Activated T-helper 1 cell treated with anti-CD3 and anti-CD28 coated beads, Interleukin-12 subunit alpha, Interleukin-12 subunit beta, Interleukin-2, Interleukin-4 antibody, amounts not matched to agents 30 ng/mL and 10 ng/mL and 1 ng/mL, durations not matched to agents 14 hours and 24 hours and 36 hours (primary cell): ENCODE measurements around the gene POFUT2. TPM values are rescaled to one million over a fixed set of nuclear protein-coding genes. Genes with fewer than 3 reads are reported as not detected.
A peak's percentile ranks its signal among the peaks of the same experiment; 100 is the strongest.

Experiments
- DNase-seq: peaks from one replicate; pipeline ENCODE4 v3.0.0; 2021; ENCODE audit warnings: low spot score
- H3K27ac Mint-ChIP-seq: one replicate; pipeline ENCODE4 v1.8.0; 2021; ENCODE audit warnings: mild to moderate bottlenecking, mixed read lengths
- H3K27me3 Mint-ChIP-seq: one replicate; pipeline ENCODE4 v1.8.0; 2022; ENCODE audit warnings: mild to moderate bottlenecking, moderate library complexity, mixed read lengths; ENCODE audit not compliant: insufficient read depth
- H3K36me3 Mint-ChIP-seq: one replicate; pipeline ENCODE4 v1.8.0; 2021; ENCODE audit warnings: low read depth, mixed read lengths
- H3K4me1 Mint-ChIP-seq: one replicate; pipeline ENCODE4 v1.8.0; 2021; ENCODE audit warnings: low read depth, mixed read lengths
- H3K4me3 Mint-ChIP-seq: one replicate; pipeline ENCODE4 v1.8.0; 2021; ENCODE audit warnings: mild to moderate bottlenecking, moderate library complexity, mixed read lengths
- H3K9me3 Mint-ChIP-seq: one replicate; pipeline ENCODE4 v1.8.0; 2021; ENCODE audit warnings: mixed read lengths
- intact Hi-C: fragments of 100-400 bp; cut with micrococcal nuclease; formaldehyde crosslinking; loops from one replicate; pipeline ENCODE4 v1.15.1; 2024
- total RNA-seq: library from RNA; stranded (reverse); gene quantifications from 2 replicates; pipeline ENCODE4 v1.2.3, GENCODE V29; 2022

Gene POFUT2
- total RNA-seq, 1 donor from 2014 or later: 14.3 TPM

- no peaks in the 10 kb centered on the region for H3K9me3 Mint-ChIP-seq
- H3K27me3 Mint-ChIP-seq: no peaks in the 10 kb centered on the region
- DNase-seq: no peak
- intact Hi-C loops: no loop called here
- no peak overlapping the region for H3K4me3 Mint-ChIP-seq
- peaks cover under 1% of the 10 kb centered on the region for H3K4me1 Mint-ChIP-seq
- H3K27ac Mint-ChIP-seq: no peak overlapping the region
- no peaks in the 10 kb centered on the region for H3K36me3 Mint-ChIP-seq
These were observed 16.2 kb upstream of the POFUT2 start for GRCh38 chr21:45303751-45304475.

- Mint-ChIP-seq H3K27ac (no peak overlapping the region), H3K9me3 (no peaks in the 10 kb centered on the region), H3K27me3 (peaks cover 2% of the 10 kb centered on the region), H3K36me3 (no peaks in the 10 kb centered on the region), H3K4me1 (no peaks in the 10 kb centered on the region), H3K4me3 (no peak overlapping the region)
- no peak for DNase-seq
- intact Hi-C loops: no loop called here
These were observed 15.5 kb upstream of the POFUT2 start for GRCh38 chr21:45303091-45303615.

GRCh38 chr21:45302082-45303061 is 14.7 kb upstream of the POFUT2 start:
- Mint-ChIP-seq H3K4me1 (no peaks in the 10 kb centered on the region), H3K36me3 (no peaks in the 10 kb centered on the region), H3K9me3 (no peaks in the 10 kb centered on the region), H3K27me3 (peaks cover 2% of the 10 kb centered on the region), H3K27ac (no peak overlapping the region), H3K4me3 (no peak overlapping the region)
- peak; percentile 39 for DNase-seq
- intact Hi-C loops: no loop called here

- intact Hi-C loops: no loop called here
- Mint-ChIP-seq H3K36me3 (no peaks in the 10 kb centered on the region), H3K27me3 (peaks cover 2% of the 10 kb centered on the region), H3K4me1 (no peaks in the 10 kb centered on the region), H3K4me3 (no peak overlapping the region), H3K9me3 (no peaks in the 10 kb centered on the region), H3K27ac (no peak overlapping the region)
- no peak for DNase-seq
These were observed 13.9 kb upstream of the POFUT2 start for GRCh38 chr21:45301521-45302081.

- Mint-ChIP-seq H3K27ac (no peak overlapping the region), H3K27me3 (peaks cover 2% of the 10 kb centered on the region), H3K36me3 (no peaks in the 10 kb centered on the region), H3K4me1 (no peaks in the 10 kb centered on the region), H3K9me3 (no peaks in the 10 kb centered on the region), H3K4me3 (no peak overlapping the region)
- intact Hi-C loops: no loop called here
- DNase-seq: no peak
These were observed 13.3 kb upstream of the POFUT2 start for GRCh38 chr21:45300786-45301520.

GRCh38 chr21:45299864-45300785 is 12.4 kb upstream of the POFUT2 start:
- H3K36me3 Mint-ChIP-seq: no peaks in the 10 kb centered on the region
- no peak for DNase-seq
- H3K4me3 Mint-ChIP-seq: no peak overlapping the region
- no peaks in the 10 kb centered on the region for H3K4me1 Mint-ChIP-seq
- intact Hi-C loops: no loop called here
- H3K27me3 Mint-ChIP-seq: peaks cover 2% of the 10 kb centered on the region
- no peaks in the 10 kb centered on the region for H3K9me3 Mint-ChIP-seq
- H3K27ac Mint-ChIP-seq: no peak overlapping the region

- Mint-ChIP-seq H3K9me3 (no peaks in the 10 kb centered on the region), H3K4me3 (no peak overlapping the region), H3K27me3 (peaks cover 2% of the 10 kb centered on the region), H3K36me3 (no peaks in the 10 kb centered on the region), H3K4me1 (no peaks in the 10 kb centered on the region), H3K27ac (no peak overlapping the region)
- DNase-seq: no peak
- intact Hi-C loops: no loop called here
These were observed 11.6 kb upstream of the POFUT2 start for GRCh38 chr21:45299026-45299863.

GRCh38 chr21:45297869-45298268 is 10.2 kb upstream of the POFUT2 start:
- Mint-ChIP-seq H3K4me3 (no peak overlapping the region), H3K27ac (no peak overlapping the region), H3K4me1 (no peaks in the 10 kb centered on the region), H3K36me3 (no peaks in the 10 kb centered on the region), H3K9me3 (no peaks in the 10 kb centered on the region), H3K27me3 (peaks cover 2% of the 10 kb centered on the region)
- intact Hi-C loops: no loop called here
- DNase-seq: no peak

- Mint-ChIP-seq H3K4me1 (no peaks in the 10 kb centered on the region), H3K9me3 (no peaks in the 10 kb centered on the region), H3K27me3 (peaks cover 2% of the 10 kb centered on the region), H3K27ac (no peak overlapping the region), H3K4me3 (no peak overlapping the region), H3K36me3 (no peaks in the 10 kb centered on the region)
- DNase-seq: no peak
- intact Hi-C loops: no loop called here
These were observed 9.6 kb upstream of the POFUT2 start for GRCh38 chr21:45297329-45297728.

GRCh38 chr21:45296638-45297037 is 8.9 kb upstream of the POFUT2 start:
- H3K27me3 Mint-ChIP-seq: peaks cover 2% of the 10 kb centered on the region
- intact Hi-C loops: no loop called here
- no peaks in the 10 kb centered on the region for H3K4me1 Mint-ChIP-seq
- no peak overlapping the region for H3K4me3 Mint-ChIP-seq
- no peaks in the 10 kb centered on the region for H3K9me3 Mint-ChIP-seq
- H3K36me3 Mint-ChIP-seq: no peaks in the 10 kb centered on the region
- no peak overlapping the region for H3K27ac Mint-ChIP-seq
- no peak for DNase-seq
